ENCODE data around the gene PSMB5. TPM values are rescaled to one million over a fixed set of nuclear protein-coding genes. Genes with fewer than 3 reads are reported as not detected.

Gene PSMB5
- total and polyA plus RNA-seq, 3 donors from 2014 or later = 97.2 to 145 (median 123) TPM

DNA sequence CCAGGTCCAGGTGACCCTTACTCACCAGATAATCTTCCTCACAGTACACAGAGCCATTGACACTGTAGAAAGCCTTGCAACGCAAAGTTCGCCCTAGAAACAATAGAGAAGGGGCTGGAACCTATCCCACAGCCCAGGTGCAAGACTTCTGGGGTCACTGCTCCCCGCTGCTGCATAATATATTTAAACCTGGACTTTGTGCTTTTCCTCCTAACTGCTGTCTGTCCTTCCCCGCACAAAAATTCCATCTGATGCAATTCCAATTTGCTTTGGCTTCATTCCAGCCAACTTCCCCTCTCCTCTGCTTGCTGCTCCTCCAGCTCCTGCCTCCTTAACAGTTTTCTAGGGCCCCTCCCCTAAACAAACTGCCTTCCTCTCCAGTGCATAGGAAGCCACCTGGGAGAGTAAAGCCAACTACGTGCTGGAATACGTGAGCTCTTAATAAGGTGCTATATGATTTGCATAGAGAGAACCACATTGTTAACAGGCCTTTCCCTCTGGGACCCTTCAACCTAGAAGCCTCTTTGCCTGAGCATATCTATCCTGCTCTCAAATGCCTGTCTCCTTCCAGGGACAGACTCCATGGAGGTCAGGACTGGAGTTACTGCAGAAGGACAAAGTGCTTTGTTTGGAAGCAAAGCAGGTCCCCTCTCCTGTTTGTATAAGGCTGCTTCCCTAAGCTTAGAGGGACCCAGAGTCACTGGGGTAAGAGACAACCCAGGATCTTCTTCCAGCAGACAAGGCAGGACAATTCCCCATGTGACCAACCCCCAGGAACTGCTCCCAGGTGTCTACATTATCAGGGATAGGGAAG is 57.9 kb downstream of the PSMB5 start:
- Histone ChIP-seq H3K4me3 (no peak overlapping the region), H3K27me3 (no peaks in the 10 kb centered on the region), H3K36me3 (ENCODE audit: low read depth, missing control alignments) (no peaks in the 10 kb centered on the region), H3K4me1 (peaks cover 14% of the 10 kb centered on the region), H3K9me3 (no peaks in the 10 kb centered on the region), H3K27ac (peak overlapping the region in 1 of 2 donors; percentile 19)
- no peak for DNase-seq
- WGBS, 2 donors = 61 to 70% methylated on average over 6 of the region's 6 CpGs
- no peak for TF ChIP-seq POLR2A (IDR thresholded peaks at IDR 0.05)
- TF ChIP-seq, protein P1, sequence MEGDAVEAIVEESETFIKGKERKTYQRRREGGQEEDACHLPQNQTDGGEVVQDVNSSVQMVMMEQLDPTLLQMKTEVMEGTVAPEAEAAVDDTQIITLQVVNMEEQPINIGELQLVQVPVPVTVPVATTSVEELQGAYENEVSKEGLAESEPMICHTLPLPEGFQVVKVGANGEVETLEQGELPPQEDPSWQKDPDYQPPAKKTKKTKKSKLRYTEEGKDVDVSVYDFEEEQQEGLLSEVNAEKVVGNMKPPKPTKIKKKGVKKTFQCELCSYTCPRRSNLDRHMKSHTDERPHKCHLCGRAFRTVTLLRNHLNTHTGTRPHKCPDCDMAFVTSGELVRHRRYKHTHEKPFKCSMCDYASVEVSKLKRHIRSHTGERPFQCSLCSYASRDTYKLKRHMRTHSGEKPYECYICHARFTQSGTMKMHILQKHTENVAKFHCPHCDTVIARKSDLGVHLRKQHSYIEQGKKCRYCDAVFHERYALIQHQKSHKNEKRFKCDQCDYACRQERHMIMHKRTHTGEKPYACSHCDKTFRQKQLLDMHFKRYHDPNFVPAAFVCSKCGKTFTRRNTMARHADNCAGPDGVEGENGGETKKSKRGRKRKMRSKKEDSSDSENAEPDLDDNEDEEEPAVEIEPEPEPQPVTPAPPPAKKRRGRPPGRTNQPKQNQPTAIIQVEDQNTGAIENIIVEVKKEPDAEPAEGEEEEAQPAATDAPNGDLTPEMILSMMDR (IDR thresholded peaks at IDR 0.05) = no peak
- intact Hi-C loops (cut with DNase I; ENCODE audit: low total_unique reads) = no loop called here

Other genes starting within 250 kb of the PSMB5 start
- gene SLC7A7, start 219.5 kb downstream of the PSMB5 start, total RNA-seq = 10 to 100 TPM; 22.2 to 34.7 TPM
- gene SLC7A7, start 219.5 kb downstream of the PSMB5 start, polyA plus RNA-seq (ENCODE audit: insufficient read depth, low read depth, low replicate concordance) = 77.1 TPM
- gene MRPL52, start 205.0 kb downstream of the PSMB5 start, total RNA-seq = 10 to 100 TPM; 31.1 to 47.0 TPM
- 77.0 TPM for gene MRPL52, start 205.0 kb downstream of the PSMB5 start, polyA plus RNA-seq (ENCODE audit: insufficient read depth, low read depth, low replicate concordance)
- gene MMP14, start 198.3 kb downstream of the PSMB5 start, total RNA-seq = 10 to 100 TPM; 14.2 to 35.8 TPM
- gene MMP14, start 198.3 kb downstream of the PSMB5 start, polyA plus RNA-seq (ENCODE audit: insufficient read depth, low read depth, low replicate concordance) = 54.6 TPM
- 10 to 100 TPM; 41.3 to 67.7 TPM for gene LRP10, start 163.2 kb downstream of the PSMB5 start, total RNA-seq
- 58.2 TPM for gene LRP10, start 163.2 kb downstream of the PSMB5 start, polyA plus RNA-seq (ENCODE audit: insufficient read depth, low read depth, low replicate concordance)
- 1 to 10 TPM; 2.9 to 4.8 TPM for gene REM2, start 151.7 kb downstream of the PSMB5 start, total RNA-seq
- 2.4 TPM for gene REM2, start 151.7 kb downstream of the PSMB5 start, polyA plus RNA-seq (ENCODE audit: insufficient read depth, low read depth, low replicate concordance)
- 100 to 1,000 TPM in 1 of 2 donors, 10 to 100 TPM in 1; 93.3 to 115 TPM for gene RBM23, start 115.8 kb downstream of the PSMB5 start, total RNA-seq
- 73.7 TPM for gene RBM23, start 115.8 kb downstream of the PSMB5 start, polyA plus RNA-seq (ENCODE audit: insufficient read depth, low read depth, low replicate concordance)
- gene PRMT5, start 105.5 kb downstream of the PSMB5 start, total RNA-seq = 10 to 100 TPM; 62.4 to 76.8 TPM
- 73.9 TPM for gene PRMT5, start 105.5 kb downstream of the PSMB5 start, polyA plus RNA-seq (ENCODE audit: insufficient read depth, low read depth, low replicate concordance)
- 10 to 100 TPM; 26.4 to 30.5 TPM for gene HAUS4, start 77.8 kb downstream of the PSMB5 start, total RNA-seq
- gene HAUS4, start 77.8 kb downstream of the PSMB5 start, polyA plus RNA-seq (ENCODE audit: insufficient read depth, low read depth, low replicate concordance) = 22.4 TPM
- gene AJUBA, start 52.3 kb downstream of the PSMB5 start, total RNA-seq = 10 to 100 TPM; 11.3 to 11.9 TPM
- 12.8 TPM for gene AJUBA, start 52.3 kb downstream of the PSMB5 start, polyA plus RNA-seq (ENCODE audit: insufficient read depth, low read depth, low replicate concordance)
- gene C14orf93, start 24.8 kb downstream of the PSMB5 start, total RNA-seq = 10 to 100 TPM; 12.5 to 17.5 TPM
- gene C14orf93, start 24.8 kb downstream of the PSMB5 start, polyA plus RNA-seq (ENCODE audit: insufficient read depth, low read depth, low replicate concordance) = 4.5 TPM
- gene PSMB11, start 7.3 kb upstream of the PSMB5 start, total RNA-seq = under 1 TPM; 0.12 to 0.31 TPM
- gene PSMB11, start 7.3 kb upstream of the PSMB5 start, polyA plus RNA-seq (ENCODE audit: insufficient read depth, low read depth, low replicate concordance) = 0.20 TPM
- 10 to 100 TPM; 10.2 TPM for gene CDH24, start 22.6 kb upstream of the PSMB5 start, total RNA-seq
- gene CDH24, start 22.6 kb upstream of the PSMB5 start, polyA plus RNA-seq (ENCODE audit: insufficient read depth, low read depth, low replicate concordance) = 3.9 TPM
- 100 to 1,000 TPM; 209 to 216 TPM for gene ACIN1, start 60.2 kb upstream of the PSMB5 start, total RNA-seq
- 151 TPM for gene ACIN1, start 60.2 kb upstream of the PSMB5 start, polyA plus RNA-seq (ENCODE audit: insufficient read depth, low read depth, low replicate concordance)
- 10 to 100 TPM; 17.7 to 26.9 TPM for gene C14orf119, start 60.6 kb upstream of the PSMB5 start, total RNA-seq
- 60.8 TPM for gene C14orf119, start 60.6 kb upstream of the PSMB5 start, polyA plus RNA-seq (ENCODE audit: insufficient read depth, low read depth, low replicate concordance)
- not detected for gene CIROP, start 70.1 kb upstream of the PSMB5 start, total RNA-seq
- not detected for gene CIROP, start 70.1 kb upstream of the PSMB5 start, polyA plus RNA-seq (ENCODE audit: insufficient read depth, low read depth, low replicate concordance)
- gene CEBPE, start 84.4 kb upstream of the PSMB5 start, total RNA-seq = under 1 TPM; 0.19 to 0.24 TPM
- not detected for gene CEBPE, start 84.4 kb upstream of the PSMB5 start, polyA plus RNA-seq (ENCODE audit: insufficient read depth, low read depth, low replicate concordance)
- 10 to 100 TPM; 78.2 to 94.2 TPM for gene SLC7A8, start 148.8 kb upstream of the PSMB5 start, total RNA-seq
- gene SLC7A8, start 148.8 kb upstream of the PSMB5 start, polyA plus RNA-seq (ENCODE audit: insufficient read depth, low read depth, low replicate concordance) = 73.5 TPM
- gene RNF212B, start 203.0 kb upstream of the PSMB5 start, total RNA-seq = 10 to 100 TPM in 1 of 2 donors, 1 to 10 TPM in 1; 5.4 to 23.2 TPM
- gene RNF212B, start 203.0 kb upstream of the PSMB5 start, polyA plus RNA-seq (ENCODE audit: insufficient read depth, low read depth, low replicate concordance) = 18.3 TPM